Umbilical cord (tissue), 2 donors: ENCODE data around the gene SLC25A43. TPM values are rescaled to one million over a fixed set of nuclear protein-coding genes. Genes with fewer than 3 reads are reported as not detected.
"Not testable (repeated sequence)": the region's sequence is repeated elsewhere in the genome, so short reads cannot be mapped to it uniquely, and the experiment has no call there.

Source experiments
- DNase-seq: peaks from one replicate; pipeline ENCODE4 v3.0.0-alpha.2; 2015; ENCODE audit warnings: low spot score
- total RNA-seq: library from RNA; depleted of rRNA; stranded (reverse); fragments of >200 nt; gene quantifications from one replicate; pipeline ENCODE4 v1.2.3, GENCODE V29; 2014; ENCODE audit warnings: low replicate concordance; ENCODE audit not compliant: insufficient read depth

SLC25A43 gene
- total RNA-seq, result 12.5 TPM

DNA sequence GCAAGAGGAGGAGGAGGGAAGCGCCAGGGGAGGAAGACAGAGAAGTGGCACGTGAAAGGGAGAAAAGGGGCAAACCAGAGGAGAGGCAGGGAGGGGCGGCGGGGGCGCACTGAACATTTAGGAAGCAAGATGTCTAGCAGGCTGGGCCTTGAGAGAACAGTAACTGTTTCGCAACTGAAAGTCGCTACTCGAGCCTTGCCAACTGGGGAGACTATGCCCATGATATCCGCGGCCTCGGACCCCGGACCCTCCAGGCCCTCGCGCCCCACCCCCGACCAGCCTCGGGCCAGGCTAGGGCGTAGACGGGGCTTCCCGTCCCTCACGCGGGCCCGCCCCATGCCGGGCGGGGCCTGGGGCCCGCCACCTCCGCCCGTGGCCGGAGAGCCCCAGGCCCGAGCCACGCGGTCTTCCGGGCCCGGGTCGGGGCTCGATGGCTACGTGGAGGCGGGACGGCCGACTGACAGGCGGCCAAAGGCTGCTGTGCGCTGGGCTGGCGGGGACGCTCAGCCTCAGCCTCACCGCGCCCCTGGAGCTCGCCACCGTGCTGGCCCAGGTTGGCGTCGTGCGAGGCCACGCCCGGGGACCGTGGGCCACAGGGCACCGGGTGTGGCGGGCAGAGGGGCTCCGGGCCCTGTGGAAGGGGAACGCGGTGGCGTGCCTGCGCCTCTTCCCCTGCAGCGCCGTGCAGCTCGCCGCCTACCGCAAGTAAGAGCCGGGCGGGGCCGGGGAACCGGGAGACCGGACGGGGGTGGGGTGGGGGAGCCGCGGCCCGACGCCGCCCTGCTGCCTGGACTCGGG lies at the start of gene SLC25A43:
TSS of gene SLC25A43 (plus strand) at position 363 of the 798 bp plus-strand sequence. CDS start at position 431, 68 bp downstream.
- DNase-seq, result peak; percentile 20

DNA sequence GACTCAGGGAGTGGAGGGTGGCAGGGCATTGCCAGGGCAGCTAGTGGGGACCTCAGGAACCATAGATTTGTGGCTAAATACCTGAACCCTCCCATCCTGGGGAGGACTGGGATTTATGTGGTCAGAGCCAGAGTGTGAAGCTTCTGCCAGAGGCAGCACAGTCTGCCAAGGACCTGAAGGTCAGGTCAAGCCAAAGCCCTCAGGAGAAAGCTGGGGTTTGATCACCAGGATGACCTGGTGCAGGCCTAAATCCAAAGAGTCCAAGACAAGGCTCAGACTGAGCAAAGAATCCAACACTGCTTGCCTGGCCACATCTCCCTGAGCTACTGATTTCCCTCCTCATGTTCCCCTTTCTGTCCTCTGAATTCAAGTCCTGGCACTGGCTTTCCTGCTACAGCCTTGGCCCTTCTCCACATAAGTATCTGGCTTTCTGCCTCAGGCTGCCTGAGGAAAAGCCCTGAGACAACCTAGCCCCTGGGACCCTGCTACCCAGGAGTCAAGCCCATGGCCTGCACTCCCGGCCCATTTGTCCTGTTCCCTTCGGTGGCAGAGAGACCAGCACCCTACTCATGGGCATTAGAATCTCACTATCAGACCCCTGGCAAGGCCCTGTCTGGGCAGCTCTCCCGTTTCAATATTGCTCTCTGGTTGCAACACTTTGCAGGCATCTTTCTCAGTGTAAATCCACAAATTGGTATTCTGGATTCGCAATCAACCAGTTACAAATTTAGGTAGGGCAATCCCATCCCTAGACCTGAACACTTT lies 39.3 kb upstream of the SLC25A43 start:
- DNase-seq, result no peak

DNA sequence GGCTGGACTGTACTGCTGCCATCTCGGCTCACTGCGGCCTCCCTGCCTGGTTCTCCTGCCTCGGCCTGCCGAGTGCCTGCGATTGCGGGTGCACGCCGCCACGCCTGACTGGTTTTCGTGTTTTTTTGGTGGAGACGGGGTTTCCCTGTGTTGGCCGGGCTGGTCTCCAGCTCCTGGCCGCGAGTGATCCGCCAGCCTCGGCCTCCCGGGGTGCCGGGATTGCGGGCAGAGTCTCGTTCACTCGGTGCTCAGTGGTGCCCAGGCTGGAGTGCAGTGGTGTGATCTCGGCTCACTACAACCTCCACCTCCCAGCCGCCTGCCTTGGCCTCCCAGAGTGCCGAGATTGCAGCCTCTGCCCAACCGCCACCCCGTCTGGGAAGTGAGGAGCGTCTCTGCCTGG lies 37.7 kb upstream of the SLC25A43 start:
- DNase-seq, result not testable (repeated sequence)

DNA sequence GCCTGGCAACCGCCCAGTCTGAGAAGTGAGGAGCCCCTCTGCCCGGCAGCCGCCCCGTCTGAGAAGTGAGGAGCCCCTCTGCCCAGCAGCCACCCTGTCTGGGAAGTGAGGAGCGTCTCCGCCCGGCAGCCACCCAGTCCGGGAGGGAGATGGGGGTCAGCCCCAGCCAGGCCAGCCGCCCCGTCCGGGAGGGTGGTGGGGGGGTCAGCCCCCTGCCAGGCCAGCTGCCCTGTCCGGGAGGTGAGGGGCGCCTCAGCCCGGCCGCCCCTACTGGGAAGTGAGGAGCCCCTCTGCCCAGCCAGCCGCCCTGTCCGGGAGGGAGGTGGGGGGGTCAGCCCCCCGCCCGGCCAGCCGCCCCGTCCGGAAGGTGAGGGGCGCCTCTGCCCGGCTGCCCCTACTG lies 37.1 kb upstream of the SLC25A43 start:
- not testable (repeated sequence) for DNase-seq

DNA sequence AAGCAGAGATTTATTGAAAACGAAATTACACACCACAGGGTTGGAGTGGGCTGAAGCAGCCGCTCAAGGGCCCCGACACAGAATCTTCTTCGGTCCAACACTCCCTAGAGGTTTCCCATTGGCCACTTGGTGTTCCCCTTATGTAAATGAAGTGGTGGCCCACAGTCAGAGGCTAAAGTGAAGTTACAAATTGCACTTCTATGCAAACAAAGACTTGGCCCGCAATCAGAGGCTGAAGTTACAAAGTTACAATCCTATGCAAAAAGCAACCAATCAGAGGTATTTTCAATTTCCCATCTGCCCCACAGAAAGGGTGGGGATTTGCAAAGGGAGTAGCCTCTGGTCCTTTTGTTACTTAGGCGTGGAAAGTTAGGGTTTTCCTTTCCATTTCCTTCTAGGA lies 35.7 kb upstream of the SLC25A43 start:
- no peak for DNase-seq

DNA sequence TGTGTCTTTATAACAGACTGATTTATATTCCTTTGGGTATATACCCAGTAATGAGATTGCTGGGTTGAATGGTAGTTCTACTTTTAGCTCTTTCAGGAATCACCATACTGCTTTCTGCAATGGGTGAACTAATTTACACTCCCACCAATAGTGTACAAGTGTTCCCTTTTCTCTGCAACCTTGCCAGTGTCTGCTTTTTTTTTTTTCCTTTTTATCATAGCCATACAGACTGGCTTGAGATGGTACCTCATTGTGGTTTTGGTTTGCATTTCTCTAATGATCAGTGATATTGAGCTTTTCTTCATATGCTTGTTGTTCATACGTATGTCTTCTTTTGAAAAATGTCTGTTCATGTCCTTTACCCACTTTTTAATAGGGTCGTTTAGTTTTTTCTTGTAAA lies 27.3 kb upstream of the SLC25A43 start:
- DNase-seq, result not testable (repeated sequence)

DNA sequence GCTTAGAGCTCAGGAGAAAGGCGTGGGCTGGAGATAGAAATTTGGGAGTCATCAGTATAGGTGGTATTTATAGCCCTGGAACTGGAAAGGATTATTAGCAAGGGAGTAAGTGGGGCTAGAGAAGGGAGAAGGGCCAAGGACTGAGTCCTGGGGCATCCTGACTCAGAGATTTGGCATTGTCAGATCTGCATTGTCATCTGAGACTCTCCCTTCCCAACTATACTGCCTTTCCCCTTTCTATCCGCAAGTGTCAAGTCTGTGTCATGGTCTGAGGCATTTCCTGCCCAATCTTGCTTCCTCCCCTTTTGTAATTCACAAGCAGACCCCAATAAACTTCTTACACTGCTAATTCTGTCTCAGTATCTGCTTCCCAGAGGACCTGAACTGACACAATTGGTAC lies 24.4 kb upstream of the SLC25A43 start:
- DNase-seq, result no peak

DNA sequence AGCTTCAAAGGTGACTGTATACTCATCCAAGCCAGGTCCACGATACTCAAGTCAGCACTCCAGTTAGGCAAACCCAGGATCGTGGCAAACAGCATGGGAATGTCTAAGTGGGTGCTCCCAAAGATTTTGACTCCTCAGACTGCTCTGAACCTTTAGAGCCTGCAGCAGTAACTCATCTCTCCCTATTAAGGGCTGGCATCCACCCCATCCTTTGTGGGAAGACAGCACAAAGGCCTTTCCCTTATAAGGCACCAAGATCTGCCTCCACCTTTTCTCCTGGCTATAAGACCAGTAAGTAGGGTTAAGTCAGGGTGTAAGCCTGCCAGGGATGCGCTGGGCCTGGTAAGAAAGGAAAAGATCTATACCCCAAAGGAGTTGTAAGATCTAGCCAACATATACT lies 23.6 kb upstream of the SLC25A43 start:
- no peak for DNase-seq

DNA sequence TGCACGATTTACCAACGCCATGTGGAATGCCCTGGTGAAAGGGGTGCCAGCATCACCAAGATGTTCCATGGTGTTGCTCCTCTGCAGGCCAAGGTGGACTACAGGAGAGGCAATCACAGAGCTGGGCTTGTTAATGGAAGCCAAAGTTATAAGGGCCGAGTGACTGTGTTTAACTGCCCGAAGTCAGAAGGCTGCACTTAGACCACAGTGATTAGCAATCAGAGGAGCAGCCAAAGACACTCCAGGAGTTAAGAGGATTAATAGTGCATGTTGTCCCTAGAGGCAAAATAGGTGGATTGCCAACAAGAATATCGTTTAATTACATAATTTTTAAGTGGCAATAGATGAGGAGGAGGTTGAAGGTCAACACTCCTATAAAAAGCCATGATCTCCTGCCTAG lies 22.8 kb upstream of the SLC25A43 start:
- no peak for DNase-seq

DNA sequence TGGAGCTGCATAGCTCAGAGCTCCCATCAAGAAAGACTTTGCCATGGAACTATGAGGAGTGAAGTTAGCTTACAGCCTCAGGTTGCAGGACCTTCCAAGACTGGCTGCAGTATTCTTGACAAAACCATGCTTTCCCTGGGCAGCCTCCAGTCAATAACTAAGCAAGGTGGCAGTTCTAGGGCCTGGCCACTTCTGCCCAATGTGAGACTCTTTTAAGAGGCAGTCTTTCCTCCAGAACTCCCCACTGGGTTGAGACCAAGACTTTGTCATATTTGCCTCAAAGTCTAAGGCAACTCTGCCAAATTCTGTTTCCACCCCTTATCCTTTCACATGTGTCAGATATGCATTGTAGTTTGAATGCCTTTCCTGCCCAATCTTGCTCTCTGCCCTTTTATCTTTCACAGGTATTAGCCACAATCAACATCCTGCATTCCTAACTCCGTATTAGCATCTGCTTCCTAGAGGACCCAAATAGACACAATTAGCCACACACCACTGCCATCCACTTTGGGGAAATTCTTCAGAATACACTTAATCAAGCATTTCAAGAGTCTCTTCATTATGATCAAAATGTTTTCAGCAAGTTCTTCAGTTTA lies 17.7 kb upstream of the SLC25A43 start:
- DNase-seq, result no peak

DNA sequence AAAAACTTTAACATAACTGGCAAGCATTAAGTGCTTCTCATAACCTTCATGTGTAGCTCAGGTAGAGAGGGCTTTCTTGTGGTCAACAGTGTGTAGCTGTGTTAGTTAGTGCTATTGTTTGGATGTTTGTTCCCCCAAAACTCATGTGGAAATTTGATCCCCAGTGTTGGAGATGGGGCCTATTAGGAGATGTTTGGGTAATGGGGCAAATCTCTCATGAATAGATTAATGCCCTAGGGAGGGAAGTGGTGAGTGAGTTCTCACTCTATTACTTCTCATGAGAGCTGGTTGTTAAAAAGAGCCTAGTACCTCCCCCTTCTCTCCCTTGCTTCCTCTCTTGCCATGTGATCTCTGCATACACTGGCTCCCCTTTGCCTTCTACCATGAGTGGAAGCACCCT lies 16.5 kb upstream of the SLC25A43 start:
- no peak for DNase-seq

DNA sequence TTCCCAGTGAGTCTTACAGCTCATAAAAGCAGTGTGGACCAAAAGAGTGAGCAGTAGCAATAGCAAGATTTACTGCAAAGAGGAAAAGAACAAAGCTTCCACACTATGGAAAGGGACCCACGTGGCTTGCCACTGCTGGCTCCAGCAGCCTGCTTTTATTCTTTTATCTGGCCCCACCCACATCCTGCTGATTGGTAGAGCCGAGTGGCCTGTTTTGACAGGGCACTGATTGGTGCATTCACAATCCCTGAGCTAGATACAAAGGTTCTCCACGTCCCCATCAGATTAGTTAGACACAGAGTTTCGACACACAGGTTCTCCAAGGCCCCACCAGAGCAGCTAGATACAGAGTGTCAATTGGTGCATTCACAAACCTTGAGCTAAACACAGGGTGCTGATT lies 12.5 kb upstream of the SLC25A43 start:
- DNase-seq, result not testable (repeated sequence)

DNA sequence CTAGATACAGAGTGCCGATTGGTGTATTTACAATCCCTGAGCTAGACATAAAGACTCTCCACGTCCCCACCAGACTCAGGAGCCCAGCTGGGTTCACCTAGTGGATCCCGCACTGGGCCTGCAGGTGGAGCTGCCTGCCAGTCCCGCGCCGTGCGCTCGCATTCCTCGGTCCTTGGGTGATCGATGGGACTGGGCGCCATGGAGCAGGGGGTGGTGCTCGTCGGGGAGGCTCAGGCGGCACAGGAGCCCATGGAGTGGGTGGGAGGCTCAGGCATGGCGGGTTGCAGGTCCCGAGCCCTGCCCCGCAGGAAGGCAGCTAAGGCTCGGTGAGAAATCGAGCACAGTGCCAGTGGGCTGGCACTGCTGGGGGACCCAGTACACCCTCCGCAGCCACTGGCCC lies 11.7 kb upstream of the SLC25A43 start:
- not testable (repeated sequence) for DNase-seq

DNA sequence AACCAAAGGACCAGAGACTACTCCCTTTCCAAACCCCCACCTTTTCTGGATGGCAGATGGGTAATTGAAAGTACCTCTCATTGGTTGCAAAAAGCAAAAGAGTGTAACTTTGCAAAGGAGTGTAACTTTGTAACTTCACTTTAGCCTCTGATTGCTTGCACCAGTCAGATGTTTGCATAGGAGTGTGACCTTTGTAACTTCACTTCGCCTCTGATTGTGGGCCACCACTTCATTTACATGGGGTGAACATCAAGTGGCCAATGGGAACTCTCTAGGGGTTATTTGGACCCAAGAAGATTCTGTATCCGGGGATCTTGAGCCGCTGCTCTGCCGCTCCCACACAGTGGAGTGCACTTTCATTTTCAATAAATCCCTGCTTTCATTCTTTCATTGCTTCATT lies 9.9 kb upstream of the SLC25A43 start:
- DNase-seq, result no peak

DNA sequence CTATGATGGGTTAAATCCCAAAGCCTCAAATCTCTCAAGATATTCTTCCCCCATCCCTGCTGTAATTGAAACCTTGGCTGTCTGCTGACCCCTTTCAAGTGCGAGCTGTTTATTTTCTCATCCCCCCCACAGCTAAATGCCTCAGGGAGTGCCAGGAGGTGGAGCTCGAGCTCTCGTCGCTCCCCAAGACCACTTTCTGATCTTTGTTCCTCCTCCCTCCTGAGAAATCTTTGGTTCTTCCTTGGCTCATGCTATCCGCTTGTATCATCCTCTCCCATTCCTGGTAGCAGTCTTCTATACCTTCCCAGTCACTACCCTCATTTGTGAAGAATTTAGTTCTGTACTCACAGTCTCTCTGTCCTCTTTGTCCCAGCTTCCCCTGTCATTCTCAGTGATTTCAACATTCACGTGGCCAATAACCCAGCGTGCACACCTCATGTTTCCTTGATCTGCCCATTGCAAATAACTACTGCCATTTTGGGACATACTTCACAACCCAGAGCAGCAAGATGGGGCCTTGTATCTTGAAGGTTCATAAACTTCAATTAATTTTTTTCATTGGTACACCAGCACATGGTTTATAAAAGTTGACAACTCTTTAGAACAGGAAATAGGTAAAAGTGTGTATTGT lies 9.2 kb upstream of the SLC25A43 start:
- no peak for DNase-seq

DNA sequence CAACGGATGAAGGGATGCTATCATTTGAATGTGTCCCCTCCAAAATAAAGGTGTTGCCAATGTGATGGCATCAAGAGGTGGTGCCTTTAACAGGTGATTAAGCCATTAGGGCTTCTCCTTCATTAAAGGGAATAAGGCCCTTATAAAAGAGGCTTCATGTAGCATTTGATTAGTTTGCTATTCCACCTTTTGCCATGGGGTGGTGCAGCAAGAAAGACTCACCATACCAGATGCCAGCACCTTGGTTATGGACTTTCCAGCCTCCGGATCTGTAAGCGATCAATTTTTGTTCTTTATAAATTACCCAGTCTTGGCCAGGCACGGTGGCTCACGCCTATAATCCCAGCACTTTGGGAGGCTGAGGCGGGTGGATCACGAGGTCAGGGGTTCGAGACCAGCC lies 7.9 kb upstream of the SLC25A43 start:
- no peak for DNase-seq

DNA sequence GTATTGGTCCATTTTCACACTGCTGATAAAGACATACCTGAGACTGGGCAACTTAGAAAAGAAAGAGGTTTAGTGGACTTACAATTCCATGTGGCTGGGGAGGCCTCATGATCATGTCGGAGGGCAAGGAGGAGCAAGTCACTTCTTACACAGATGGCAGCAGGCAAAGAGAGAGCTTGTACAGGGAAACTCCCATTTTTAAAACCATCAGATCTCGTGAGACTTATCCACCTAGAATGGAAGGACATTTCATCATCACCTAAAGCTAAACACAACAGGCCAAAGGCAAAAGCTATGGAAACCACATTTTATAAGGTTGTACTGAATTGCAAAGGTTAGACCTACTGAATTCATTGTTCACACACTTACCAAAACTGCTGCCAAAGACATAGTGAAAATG lies 6.0 kb upstream of the SLC25A43 start:
- DNase-seq, result no peak

DNA sequence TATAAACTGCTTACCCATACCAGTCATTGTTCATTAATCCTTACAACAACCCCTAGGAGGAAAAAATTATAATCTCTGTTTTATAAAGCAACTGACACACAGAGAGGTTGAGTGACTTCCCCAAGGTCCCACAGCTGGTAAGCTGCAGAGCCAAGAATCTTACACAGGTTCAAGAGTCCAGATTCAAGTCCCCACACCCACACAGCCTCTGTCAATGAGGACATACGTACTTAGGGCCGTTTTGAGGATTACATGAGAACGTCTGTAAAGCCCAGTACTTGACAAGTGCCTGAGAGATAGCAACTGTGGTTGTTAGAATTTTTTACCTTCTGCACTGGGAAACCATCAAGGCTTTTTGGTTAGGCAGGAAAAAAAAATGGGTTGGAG lies 556 bp upstream of the SLC25A43 start:
- peak; percentile 2 for DNase-seq

DNA sequence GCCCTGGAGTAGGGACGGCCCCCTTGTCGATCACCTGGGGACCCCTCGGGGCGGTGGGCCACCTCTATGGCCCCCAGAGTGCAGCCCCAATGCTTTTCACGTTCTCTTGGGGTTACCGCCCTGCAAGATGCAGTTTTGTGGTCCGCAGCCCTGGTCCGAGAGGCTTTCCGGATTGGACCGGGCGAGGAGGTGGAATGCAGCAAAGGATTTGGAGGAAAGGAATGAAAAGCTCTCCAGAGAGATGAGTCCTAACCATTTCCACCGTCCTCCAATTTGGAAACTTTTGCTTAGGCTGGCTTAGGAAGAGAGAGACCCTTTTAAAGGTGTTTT lies 601 bp downstream of the SLC25A43 start:
- peak; percentile 26 for DNase-seq

DNA sequence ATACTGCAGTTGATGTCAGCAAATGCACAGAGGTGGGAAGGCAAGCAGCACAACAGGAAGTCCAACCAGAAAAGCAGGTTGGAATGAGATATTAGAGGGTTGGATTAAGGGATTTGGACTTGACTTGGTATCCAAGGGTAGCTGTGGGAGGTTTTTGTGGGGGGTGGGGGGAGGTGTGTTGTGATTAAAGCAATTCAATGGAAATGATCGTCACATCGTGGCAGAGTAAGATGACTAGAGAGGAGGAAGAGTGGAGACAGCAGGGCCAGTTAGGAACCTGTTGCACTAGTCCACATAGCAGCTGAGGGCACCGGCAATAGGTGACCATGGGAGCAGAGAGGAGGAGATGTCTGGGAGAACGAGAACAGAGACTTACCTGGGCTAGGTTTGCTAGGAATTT lies 2.4 kb downstream of the SLC25A43 start:
- DNase-seq, result no peak

DNA sequence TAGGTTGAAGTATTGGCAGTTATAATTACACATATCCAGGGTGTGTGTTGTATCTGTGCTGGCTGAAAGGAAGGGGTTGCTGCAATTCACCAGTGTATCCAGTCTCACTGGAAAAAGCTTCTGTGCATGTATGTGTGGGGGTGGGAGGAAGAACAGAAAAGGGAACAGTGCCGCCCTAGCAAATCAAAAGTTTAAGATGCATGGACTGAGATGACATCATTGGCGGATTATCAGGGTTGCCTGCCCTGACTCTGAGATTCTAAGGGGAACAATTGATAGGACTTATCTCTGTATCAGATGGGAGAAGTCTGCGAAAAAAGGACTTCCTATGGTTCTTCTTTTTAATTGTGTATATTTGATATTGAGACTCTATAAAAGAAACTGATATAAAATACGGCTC lies 3.5 kb downstream of the SLC25A43 start:
- no peak for DNase-seq

DNA sequence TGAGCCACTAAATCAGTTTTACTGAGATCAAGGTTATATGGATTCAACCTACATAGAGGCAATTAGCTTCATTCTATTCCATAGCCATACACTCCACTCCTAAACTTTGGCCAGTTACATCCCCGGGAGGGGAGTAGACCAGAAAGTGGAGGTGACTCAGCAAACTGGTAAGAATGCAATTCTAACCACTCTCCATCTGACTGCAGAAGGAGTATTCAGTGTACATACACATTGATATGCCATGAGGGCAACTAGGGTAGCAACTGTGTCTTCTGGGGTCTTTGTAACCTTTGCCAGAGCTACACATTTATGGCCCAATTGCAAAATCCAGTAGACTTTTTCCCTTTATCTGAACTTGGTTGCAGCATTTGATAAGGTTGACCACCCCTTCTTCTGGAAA lies 7.6 kb downstream of the SLC25A43 start:
- DNase-seq, result no peak
